ENCODE results near the gene TMEM174.
"Not testable (repeated sequence)": the region's sequence is repeated elsewhere in the genome, so short reads cannot be mapped to it uniquely, and the experiment has no call there.

Gene TMEM174

DNA sequence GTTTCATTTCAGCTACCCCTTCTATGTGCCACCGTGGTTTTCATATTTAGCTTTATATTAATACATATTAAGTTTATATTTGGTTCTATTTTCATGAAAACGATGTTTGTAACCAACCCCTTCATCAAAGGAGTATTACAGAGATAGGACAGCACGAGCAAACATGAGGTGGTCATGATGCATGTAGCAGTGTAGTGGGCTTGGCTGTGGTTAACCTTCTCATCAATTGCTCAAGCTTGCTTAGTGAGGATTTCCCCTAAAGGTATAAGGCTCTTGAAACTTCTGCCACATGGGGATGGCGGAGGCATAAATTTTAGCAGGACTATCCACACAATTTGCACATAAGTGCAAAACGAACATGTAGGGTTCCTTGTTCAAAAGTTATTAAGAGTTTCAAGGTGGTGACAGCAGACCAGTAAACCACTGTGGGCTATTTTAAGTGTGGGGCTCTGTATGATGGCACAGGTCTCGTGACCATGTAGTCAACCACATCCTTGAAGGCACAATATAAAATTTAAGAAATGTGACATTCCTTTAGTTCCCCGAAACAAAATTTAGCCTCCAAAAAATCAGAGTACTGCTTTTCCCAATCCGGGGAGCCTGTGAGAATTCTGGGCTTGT is 24.8 kb downstream of the TMEM174 start:
- DNase-seq: no peak

DNA sequence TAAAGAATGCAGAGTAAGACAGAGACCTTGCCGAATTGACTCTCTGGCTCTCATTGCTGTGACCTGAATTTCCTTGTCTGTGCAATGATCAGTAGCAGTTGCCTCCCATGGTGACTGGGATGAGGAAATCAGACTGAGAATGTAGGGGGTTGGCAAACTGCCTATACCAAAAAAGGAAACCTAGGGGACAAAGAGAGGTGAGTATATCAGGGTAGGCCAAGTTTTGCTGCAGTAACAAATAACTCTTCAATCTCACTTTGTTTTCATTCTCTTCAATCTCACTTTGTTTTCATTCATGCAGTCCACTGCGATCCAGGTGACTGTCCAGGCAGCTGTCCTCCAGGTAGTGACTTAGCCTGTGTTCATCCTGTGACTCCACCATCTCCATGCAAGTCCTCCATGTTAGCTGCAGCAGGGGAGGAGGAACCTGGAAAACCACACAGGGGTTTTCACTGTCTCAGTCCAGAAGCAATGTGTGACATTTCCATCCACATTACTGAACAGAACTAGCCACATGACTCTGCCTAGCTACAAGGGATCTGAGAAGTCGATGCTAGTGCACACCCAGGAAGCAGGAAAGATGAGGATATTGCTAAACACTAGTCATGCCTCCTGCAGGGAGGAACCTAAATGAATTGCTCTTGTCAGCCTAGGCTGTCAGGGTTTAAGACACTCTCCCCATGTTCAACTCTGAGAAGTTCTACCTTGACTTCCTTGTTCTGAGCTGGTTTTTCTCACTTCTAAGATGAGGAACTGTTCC is 26.0 kb downstream of the TMEM174 start:
- DNase-seq: peak; percentile 25

DNA sequence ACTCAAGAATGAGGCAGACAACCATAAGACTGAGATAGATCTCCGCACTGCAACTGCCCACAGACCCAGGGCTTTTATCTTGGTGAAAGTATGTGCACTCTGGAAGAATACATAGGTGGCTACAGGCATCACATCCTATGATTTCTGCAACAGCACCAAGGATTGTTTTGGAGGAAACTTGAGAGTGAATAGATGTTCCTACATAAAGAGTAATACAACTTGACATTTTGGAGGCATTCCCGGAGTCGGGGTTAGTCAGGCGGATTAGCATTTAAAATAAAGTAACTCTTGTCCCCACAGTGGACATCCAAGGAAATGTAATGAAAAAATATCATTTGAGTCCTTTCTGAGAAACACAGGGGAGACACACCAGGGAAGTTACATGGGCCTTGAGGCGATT is 26.7 kb downstream of the TMEM174 start:
- DNase-seq: no peak

DNA sequence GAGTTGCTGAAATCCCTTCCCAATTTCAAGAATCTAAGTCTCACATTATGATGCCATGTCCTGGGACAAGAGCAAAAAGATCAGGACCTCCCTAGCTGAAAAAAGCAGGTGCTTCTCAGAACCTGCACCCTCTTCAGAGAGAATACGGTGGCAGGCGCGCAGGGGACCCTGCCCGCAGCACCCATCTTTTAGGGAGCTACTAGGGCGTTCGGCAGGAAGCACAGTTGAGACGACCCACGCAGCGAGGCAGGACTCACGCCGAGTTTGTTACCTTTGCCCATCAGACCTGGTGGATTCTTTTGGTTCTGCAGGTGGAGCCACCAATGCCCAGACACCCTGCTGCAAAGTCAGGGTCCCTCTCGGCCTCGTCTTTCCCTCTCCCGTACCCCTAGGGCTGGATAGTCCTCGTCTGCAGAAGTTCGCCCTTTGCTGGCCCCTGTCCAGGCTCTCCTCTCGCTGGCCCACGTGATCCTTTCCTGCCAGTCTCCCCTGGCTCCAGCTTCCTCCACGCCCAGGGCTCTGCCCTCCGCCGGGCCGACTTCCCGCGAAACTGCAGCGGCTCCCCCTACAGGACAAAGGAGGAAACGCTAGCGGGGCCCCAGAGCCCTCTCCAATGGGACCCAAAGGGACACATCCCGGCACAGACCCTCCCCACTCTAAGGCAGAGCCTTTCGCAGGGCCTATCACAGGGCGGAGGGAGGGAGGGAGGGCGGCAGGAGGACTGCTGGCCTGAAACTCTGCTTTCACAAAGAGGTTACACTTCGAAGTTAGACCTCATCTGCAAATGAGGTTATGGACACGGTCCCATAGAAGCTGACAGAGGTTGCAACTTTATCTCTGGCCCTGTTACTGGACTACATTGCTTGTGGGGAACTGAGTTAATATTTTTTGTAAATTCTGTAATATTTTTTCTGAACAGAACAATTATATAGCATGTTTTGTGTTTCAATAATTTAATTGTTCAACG is 28.8 kb downstream of the TMEM174 start:
- DNase-seq: peak; percentile 45

DNA sequence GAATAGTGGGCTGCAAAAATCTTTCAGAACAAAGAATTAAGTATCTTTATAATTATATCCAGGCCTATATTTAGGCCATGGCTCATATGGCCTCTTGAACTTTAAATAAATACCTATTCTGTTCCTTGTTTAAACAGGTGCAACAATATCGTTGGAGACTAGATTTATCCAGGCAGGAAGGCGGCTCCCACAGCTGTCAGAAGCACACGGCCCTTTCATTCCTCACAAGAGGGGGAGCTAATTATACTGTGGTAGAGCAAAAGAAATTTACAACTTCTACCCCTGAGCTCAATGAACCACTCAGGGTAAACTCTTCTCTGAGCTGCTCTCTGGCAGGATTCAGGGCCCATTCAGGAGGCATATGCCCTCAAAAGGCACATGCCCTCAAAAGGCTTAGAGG is 31.3 kb downstream of the TMEM174 start:
- DNase-seq: no peak

DNA sequence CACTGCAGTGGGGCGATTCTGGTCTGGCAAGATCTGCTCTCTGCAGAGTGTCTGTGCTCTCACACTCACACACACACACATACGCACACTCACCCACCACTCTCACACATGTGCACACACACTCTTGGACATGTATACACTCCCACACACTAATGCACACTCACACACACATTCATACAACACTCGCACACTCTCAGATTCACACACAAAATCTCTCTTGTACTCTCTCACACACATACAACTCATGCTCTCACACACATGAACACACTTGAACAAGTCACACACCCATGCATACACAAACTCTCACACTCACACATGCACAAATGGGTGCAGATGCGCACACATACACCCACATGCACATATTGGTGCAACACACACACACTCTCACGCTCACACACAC is 31.7 kb downstream of the TMEM174 start:
- no peak for DNase-seq

DNA sequence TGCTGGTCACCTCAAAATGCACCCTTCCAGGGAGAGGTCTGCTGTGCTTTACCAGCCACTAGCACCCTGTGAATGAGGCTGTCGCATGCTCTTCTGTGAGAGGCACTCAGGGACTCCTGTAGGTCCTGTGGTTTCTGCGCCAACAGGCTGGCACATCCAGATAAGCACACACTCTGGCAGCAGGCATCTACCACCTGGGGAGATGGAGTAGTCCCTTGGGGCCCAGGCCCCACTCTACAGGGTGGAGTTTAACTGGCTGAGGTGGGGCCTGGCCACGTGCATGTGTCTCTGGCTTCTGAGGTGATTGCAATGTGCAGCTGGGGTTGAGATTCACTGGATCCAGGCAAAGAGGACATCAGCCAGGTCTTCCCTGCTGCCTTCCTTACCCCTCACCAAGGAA is 32.3 kb downstream of the TMEM174 start:
- DNase-seq: no peak

DNA sequence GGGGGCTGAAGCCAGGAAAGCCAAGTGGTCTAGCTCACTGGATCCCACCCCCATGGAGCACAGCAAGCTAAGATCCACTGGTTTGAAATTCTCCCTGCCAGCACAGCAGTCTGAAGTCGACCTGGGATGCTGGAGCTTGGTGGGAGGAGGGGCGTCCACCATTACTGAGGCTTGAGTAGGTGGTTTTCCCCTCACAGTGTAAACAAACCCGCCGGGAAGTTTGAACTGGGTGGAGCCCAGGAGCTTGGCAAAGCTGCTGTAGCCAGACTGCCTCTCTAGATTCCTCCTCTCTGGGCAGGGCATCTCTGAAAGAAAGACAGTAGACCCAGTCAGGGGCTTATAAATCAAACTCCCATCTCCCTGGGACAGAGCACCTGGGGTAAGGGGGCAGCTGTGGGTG is 34.2 kb downstream of the TMEM174 start:
- not testable (repeated sequence) for DNase-seq

DNA sequence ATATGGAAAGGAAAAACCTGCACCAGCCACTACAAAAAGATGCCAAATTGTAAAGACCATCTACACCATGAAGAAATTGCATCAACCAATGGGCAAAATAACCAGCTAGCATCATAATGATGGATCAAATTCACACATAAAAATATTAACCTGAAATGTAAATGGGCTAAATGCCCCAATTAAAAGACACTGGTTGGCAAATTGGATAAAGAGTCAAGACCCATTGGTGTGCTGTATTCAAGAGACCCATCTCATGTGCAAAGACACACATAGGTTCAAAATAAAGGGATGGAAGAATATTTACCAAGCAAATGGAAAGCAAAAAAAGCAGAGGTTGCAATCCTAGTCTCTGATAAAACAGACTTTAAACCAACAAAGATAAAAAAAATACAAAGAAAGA is 36.1 kb downstream of the TMEM174 start:
- not testable (repeated sequence) for DNase-seq

DNA sequence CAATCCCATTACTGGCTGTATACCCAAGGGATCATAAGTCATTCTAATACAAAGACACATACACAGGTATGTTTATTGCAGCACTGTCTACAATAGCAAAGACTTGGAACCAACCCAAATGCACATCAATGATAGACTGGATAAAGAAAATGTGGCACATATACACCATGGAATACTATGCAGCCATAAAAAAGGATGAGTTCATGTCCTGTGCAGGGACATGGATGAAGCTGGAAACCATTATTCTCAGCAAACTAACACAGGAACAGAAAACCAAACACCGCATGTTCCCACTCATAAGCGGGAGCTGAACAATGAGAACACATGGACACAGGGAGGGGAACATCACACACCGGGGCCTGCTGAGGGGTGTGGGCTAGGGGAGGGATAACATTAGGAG is 39.7 kb downstream of the TMEM174 start:
- DNase-seq: not testable (repeated sequence)

DNA sequence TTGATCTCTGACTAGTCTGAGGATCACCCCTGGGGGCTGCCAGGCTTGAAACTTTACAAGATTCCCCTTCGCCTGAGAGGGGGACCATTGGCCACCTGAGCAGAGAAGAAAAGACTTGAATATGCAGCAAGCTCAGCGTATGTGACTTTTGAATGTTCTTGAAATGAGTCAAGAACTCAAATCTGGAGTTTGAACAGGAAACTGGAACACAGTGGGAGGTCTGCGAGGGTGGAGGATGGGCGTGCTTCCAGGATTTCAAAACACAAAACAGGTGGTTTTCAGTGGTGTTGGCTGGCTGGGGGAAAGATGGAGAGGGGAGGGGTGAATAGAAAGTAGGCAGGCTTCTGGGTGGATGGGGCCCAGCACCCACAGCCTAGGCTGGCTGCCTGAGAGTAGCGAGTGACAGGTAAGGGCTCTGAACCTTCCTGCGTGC is 40.6 kb downstream of the TMEM174 start:
- DNase-seq: no peak

DNA sequence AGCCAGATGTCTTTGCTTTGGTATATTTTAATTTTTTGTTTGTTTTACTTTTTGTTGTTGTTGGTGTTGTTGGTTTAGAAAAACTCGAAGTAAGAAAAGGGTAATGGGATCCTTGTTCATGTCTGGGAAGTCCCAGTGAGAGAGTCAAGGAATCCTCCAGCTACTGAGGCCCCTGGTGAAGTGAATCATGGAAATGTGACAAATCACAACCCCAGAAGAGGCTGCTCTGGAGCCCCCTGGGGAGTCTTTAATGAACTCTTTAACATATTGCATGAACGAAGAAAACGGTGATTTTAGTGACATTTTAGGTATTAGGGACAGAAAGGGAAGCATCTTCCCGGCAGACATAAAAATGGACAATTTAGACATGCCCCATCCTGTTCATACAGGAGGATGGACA is 41.3 kb downstream of the TMEM174 start:
- no peak for DNase-seq

DNA sequence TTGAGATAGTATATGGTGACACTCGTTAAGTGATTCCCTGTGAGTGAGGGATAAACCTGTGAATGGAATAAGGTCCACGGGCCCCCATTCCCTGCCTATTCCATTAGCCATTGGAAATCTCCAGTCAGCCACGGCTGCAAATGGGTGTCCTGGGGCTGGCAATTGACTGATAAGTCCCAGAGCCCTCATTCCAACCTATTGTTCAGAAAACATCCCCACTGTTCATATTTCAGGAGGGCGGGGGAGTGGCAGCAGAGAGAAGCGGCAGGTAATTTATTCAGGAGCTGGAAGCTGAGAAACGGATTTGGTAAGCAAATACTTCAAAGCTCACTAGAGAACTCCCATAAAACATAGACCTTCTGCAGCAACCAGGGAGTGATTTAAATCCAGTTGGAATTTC is 42.0 kb downstream of the TMEM174 start:
- no peak for DNase-seq

DNA sequence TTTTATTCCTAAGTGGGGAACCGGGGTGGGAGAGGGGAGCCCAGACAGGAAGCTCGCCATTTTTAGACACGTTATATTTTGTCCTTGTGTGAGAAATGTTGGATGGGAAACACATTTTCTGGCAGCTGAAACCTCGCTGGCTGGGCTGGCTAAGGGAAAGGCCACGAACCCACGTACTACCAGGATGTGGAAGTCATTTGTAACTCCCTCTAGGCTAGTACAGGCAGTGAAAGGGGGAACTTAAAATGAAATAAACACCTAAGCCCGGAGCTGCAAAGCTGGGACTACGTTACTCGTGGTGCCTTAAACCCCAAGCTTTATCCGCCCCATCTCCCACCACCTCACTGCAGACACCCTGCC is 42.5 kb downstream of the TMEM174 start:
- DNase-seq: no peak

DNA sequence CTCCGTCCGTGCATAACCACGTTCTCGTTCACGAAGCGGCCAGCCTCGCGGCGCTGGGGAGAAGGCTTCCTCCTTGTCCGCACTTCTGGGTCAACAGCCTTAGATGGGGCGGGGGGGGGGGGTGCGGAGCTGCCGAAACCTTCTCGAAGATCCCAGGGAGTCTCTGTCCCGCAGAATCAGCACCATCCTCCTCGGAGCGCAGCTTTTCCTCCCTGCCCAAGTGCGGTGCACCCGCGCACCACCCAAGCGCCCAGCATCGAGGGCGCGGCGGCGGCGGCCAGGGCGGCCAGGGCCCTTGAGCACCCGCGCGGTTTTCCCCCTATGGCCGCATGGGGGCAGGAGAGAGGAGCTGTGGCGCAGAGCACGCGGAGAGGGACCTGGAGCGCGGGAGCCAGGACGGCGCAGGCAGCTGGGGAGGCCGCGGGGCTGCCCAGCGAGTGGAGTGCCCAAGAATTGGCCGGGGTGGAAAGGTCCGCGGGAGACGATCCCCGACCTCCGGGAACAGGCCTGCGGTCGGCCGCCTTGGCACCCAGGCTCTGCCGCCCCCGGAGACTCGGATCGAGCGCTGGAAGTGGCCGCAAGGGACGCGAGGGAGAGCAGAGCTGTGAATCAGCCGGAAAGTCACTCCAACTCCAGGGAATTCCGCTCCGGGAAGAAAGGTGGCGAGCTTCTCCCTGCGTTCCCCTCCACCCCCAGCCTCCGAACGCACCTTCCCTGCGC is 43.1 kb downstream of the TMEM174 start:
- DNase-seq: no peak

DNA sequence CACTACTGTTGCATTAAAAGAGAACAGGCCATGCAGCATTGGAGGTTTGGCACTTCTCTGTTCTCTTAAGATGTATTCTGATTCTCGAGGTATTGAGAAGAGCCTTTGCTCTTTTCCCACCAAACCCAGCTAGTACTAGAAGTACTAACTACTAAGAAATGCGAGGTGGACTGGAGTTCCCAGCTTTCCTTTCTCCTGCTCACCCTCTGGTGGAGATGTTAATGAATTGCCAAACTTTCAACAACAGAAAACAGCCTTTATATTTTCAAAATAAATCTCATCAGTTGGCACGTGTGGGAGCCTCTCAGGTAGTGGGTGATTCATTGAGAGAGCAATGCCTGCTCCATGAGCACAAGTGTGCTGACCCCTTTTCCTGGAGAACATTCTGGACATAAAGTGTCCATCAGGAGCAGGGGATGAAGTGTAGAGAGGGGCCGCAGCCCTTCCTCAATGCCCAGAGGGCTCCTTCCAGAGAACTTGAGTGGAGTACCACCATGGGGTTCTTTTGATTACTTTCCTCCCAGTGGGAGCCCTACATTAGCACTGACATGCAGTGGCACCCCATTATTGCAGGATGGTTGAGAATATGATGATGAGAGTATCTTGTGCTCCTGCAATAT is 45.7 kb downstream of the TMEM174 start:
- no peak for DNase-seq

DNA sequence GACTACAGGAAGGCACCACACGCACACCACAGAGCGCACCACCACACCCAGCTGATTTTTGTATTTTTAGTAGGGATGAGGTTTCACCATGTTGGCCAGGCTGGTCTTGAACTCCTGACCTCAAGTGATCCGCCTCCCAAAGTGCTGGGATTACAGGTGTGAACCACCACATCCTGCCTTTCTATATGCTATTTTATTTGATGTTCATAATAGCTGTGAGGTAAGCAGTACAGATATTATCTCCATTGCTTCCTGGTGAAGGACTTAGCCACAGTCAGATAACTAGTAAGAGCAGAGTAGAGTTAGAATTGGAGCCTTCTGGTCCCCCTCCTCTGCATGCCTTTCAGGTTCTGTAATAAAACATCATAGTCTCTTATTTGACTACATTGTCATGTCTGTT is 46.3 kb downstream of the TMEM174 start:
- not testable (repeated sequence) for DNase-seq

DNA sequence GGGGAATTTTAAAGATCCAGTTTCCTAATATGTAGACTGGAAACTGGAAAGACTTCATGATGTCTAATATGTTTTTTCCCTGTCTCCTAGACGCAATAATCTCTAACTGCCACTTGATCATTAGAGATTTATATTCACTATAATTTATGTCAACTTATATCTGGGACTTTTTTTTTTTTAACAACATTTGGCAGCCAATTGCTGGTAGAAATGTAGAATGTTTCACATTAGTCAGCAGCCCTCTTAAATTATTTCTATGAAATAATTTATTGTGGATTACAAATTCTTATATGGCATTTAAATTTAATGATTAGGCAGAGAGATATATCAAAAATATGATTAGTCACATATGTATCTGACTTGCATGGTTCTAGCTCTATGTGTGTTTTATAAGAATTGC is 48.2 kb downstream of the TMEM174 start:
- no peak for DNase-seq

DNA sequence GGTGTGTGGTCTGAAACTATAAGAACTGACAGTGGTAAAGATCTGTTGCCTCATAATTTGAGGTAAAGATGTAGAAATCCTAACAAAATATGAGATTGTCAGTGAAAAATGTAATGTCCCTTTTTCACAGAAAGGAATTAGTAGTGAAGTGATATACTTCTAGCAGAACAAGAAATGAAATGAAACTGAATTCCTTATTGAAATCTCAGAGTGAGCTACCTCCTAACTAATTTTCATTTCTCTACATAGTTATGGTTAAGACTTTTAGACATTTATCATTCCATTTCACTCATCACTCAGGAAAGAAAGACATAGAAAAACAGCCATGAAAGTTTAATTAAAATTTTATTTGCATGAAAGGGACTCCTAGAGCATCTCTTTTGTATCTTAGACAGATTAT is 48.7 kb downstream of the TMEM174 start:
- no peak for DNase-seq

DNA sequence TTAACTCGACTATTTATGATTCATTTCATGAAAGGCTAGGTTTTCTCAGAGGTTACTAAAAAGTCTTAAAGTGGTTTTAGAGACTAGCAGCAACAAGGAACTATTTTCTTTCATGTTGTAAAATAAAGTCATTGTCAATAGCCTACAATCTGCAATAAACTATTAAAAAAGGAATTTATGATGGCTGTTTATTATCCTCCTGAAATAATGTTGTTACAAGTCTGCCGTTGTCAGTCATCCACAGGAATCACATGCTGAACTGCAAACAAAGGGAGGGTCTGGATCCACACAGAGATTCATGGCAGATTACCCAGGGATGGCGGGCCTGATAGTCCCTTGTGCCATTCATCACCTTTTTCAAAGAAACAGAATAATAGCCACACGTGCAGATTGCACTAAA is 49.2 kb downstream of the TMEM174 start:
- DNase-seq: no peak

All from MV-4-11 (cell line).